NCI-H82 treated with DMSO at 0.1 percent for 48 hours (cell line): ENCODE measurements around the gene SBF1.
"Not testable (repeated sequence)": the region's sequence is repeated elsewhere in the genome, so short reads cannot be mapped to it uniquely, and the experiment has no call there.

Source experiments
- DNase-seq: peaks from one replicate; lab custom pipeline; 2025; ENCODE audit not compliant: unreplicated experiment; lab: John Stamatoyannopoulos, UW

SBF1 gene

DNA sequence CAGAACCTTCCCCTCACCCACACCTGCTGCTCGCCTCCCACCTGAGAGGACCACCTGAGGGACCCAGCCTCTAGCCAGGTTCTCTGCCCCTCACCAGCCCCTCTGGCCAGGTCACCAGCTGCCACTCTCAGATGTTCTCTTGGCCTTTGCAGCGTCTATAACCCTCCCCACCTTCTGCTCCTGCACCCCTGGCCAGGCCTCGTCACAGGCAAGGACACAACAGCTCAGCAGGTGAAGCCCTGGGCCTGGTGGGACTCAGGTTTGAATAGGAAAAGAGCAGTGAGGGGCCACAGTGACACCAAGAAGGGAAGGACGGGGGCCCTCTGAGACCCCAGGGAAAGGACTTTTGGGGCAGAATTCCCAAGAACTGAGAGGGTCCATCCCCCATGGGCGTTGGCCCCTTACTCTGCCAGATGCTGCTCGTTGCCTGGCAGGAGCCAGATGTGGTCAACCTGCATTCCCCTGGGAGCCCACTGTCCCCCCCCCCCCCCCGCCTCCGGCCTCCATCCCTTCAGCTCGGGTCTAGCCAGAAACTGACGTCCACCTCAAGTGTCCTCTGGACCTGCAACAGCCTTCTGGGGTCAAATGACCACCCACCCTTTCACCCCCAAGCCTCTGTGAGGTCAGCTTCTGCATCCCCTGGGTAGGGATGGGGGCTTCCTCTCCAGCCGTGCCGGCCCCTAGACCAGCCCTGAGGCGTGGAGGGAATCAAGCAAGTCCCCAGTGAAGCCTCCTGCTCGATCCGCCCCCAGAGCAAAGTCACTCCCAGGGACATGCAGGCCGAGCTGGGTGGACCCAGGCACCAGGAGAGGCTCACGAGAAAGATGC, 28.7 kb downstream of the SBF1 start:
- no peak for DNase-seq

DNA sequence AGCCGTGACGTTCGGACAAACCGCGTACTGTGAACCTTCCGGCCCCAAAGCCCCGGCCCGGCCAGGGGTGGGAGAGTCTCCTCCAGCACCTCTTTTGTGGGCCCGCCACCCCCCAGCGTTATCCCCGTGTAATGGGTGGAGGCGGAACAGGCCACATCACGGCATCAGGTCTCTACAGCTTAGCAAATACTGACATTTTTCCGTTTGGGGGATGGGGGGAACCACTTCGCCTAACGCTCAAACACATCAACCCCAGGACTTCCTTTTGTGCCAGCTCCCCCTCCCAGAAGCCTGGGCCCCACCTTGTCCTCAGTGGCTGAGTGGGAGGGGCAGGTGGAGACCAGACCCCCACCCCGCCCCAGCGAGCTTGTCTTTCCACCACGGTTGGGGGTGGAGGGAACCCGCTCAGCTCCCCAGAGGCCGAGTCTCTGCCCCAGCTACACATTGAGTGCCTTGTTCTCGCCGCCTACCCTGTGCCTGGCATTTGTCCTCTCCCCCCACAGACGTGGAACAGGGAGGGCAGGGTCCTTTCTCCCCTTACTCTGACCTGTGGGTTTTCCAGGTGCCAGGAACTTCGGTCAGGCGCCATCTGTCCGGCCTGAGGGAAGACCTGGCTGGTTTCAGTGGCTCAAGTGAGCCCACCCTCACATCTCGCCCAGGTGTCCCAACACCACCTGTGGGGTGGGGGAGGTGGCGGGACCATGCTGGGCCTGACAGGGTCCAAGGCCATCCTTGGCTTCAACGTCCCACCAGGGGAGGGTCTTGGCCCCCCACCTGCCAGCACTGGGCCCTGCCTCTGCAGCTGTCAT, 29.6 kb downstream of the SBF1 start:
- no peak for DNase-seq

DNA sequence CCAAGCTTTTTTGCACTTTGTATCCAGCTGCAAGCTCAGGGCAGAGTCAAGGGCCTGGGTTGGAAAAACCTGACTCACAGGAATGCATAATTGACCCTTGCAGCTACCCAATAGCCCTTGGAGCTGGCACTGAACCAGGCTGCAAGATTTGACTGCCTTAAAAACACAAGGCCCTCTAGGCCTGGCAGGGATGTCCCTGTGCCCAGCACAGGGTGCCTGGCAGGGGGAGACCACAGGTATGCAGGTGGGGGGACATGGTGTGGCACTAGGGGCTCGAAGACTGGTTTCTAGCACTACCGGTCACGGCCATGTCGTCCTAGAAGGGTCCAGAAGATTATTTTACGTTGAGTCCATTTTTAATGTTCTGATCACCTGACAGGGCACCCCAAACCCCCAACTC, 30.2 kb downstream of the SBF1 start:
- DNase-seq = no peak

DNA sequence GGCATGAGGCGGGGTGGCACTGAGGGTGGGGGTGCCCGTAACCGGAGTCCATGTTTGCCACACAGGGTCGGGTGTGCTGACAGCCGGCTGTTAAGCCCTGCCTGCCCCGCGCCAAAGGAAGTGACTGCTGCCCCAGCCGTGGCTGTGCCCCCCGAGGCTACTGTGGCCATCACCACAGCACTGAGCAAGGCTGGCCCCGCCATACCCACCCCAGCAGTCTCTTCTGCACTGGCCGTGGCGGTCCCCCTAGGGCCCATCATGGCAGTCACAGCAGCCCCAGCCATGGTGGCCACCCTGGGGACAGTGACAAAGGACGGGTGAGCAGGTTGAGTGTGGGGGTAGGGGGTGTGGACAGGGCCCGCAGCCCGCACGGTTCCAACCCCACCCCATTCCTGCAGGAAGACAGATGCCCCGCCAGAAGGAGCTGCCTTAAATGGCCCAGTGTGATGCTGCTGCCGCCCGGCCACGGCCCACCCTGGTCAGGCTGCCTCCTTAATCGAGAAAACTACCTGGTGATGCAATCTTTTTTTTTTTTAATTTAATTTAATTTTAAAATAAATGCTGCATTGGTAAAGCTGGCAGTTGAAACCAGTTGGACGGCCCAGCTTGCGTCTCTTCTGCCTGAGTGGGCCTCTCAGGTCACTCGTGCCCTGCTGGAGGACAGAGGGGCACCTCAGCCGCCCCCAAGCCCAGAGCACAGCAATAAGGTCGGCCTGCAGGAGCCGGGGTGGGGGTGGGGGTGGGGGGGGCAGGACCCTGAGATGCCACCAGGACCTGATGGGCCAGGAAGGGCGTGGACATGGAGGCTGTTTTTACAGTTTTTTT, 30.8 kb downstream of the SBF1 start:
- no peak for DNase-seq

DNA sequence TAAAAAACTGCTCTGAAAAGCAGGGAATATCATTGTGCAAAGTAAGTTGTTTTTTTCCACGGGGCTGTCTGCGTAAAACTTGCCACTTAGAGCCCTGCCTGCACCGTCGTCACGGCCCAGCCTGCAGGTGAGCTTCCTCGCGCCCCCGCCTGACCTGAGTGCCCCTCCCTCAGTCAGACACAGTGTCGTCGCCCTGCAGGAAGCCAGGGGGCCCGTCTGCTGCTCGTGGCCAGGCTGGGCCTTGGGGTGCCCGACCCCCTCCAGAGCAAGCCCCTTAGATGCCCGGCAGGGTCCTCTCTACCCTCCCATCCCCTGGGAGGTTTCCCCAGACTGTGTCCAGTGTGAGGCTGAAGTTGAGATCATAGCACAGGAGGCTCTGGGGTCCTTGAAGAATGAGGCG, 31.6 kb downstream of the SBF1 start:
- no peak for DNase-seq

DNA sequence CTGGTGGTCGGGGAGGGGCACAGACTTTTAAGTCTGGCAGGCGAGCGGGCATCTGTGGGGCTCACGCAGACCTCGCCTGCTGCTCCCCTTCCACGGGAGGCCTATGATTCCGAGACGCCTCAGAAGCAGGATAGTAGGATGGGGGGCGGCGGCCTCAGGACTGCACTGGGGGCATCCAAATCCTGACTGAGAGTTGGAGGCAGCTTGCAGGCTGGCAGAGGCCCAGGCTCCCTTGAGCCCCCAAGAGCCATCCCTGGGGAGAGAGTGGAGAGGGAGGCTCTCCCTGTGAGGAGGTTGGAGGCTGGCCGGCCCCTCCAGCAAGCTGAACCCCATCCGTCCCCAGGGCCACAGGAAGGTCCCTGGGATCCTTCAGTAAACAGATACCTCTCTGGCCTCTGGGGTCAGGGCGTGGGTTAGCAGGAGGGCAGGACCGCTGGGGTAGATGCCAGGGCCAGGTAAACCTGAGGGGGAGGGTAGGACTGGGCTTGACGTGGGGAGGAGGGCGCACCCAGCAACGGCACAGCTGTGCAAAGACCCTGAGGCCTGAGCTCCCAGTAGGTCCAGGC, 33.3 kb downstream of the SBF1 start:
- DNase-seq = no peak

DNA sequence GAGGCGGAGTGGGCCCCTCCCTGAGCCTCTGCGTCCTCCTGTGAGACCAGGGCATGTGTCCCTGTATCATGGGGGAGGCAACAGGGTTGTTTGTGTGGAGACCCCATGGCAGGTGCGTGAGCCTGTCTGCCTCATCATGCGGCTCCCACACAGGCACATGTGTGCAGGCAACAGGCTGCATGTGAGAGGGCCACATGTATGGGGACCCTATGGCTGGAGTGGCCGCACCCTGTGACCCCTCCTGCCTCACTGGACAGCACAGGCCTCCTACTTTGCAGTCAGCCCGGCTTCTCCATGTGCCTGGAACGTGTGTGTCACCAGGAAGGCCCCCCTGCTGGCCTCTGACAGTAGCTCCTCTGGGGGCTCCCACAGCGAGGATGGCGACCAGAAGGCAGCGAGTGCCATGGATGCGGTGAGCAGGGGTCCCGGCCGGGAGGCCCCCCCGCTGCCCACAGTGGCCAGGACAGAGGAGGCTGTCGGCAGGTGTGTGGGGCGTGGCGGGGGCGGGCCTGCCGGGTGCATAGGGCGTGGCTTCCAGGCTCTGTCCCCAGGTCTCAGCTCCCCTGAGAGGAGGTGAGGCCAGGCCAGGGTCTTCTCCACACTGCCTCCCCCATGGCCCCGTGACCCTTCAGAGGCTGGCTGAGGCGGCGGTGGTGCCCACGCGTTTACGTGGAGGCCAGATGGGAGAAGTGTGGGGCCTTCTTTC, 34.1 kb downstream of the SBF1 start:
- DNase-seq = no peak

DNA sequence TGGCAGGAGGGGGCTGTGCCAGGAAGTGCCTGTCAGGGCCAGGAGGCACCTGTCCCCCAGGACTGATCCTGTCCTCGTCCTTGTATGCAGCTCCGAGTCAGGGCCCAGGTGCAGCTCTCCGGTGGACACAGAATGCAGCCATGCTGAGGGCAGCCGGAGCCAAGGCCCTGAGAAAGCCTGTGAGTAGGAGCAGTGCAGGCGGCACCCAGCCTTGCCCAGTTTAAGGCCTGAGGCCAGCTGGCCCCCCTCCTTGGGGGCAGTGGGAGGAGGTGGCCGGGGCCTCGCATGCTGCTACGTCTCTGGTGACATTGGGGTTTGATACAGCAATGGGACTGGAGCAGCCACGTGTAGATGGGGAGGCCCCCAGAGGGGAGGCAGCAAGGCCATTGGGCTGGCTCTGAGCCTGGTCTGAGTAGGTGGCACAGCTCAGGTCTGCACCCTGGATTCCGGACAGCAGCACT, 34.9 kb downstream of the SBF1 start:
- no peak for DNase-seq

DNA sequence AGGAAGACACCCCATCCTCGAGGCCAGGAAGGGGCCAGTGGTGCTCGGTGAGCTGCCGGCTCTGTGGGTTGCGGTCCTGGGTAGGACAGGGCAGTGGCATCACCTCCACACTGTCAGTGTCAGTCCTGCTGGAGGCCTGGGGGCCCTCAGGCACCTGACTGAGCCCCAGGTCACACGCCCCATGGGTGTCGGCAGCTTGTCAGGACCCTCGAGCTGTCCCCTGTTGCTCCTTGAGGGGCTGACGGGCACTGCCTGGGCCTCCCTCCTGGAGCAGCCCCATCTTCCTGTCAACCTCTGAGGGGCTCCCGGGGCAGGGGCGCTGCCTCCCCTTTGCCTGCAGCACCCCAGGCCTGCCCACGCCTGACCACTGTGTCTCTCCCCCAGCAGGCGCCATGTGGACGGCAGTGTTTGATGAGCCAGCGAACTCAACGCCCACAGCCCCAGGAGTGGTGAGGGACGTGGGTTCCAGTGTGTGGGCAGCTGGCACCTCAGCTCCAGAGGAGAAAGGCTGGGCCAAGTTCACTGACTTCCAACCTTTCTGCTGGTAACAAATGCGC, 35.4 kb downstream of the SBF1 start:
- no peak for DNase-seq

DNA sequence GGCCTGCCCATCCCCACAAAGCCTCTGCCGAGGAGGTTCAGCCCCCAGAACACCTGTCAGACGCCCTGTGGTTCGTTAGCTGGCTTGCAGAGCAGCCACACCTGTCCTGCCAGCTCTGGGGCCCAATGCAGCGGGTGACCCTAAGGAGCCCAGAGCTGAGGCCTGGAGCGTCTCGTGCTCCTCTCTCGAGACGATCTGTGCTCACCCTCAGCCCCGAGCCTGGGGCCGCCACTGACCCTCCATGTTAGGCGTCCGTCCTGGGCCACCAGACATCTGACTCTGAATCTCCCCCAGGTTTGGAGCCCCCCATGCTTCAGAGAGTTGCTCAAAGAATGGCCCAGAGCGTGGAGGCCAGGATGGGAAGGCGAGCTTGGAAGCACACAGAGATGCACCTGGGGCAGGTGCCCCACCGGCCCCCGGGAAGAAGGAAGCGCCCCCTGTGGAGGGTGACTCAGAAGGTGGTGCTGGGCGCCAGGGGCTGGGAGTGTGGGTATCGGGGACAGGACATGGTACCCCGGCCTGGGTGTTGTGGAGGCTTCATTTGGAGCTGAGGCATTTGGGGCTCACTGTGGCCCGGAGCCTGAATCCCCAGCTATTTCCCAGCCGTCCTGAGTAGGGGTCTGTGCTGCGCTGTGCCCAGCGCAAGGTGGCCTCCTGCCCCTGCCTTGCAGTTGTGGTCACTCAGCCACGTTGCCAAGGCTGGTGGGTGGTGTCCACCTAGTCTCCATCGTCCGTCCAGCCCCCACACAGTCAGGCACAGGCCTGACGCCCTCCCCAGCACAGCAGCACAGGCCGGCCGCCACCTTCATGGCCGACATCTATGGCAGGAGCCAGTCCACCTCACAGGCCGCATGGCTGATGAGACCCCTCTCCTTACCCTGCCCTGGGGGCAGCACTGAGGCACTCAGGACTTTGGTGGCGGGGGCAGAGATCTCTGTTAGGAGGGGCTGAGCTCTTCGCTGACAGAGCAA, 36.2 kb downstream of the SBF1 start:
- no peak for DNase-seq

DNA sequence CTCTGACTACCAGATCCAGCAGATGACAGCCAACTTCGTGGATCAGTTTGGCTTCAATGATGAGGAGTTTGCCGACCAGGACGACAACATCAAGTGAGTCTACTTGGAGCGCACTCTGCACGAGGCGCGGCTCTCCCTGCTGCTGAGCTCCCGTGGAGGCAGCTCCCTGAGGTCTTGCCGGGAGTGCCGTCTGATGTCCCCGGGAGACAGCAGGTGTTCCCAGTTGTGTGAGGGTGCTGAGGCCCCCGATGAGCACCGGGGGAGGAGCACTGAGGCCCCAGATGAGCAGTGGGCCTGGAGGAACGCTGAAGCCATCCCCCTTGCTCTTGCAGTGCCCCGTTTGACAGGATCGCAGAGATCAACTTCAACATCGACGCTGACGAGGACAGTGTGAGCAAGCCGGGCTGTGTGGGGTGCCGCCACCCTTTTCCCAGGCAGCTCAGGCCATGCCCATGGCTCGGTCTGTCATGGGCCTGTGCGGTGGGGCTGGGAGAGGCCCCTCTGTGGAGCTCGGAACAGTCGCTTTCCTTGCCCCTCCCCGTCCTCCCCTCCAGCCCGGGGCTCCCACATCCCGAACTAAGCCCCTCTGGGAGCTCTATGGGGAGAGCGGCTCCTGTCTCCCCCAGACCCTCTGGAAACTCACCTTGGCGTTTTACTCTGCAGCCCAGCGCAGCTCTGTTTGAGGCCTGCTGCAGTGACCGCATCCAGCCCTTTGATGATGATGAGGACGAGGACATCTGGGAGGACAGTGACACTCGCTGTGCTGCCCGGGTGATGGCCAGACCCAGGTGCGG, 37.1 kb downstream of the SBF1 start:
- no peak for DNase-seq

DNA sequence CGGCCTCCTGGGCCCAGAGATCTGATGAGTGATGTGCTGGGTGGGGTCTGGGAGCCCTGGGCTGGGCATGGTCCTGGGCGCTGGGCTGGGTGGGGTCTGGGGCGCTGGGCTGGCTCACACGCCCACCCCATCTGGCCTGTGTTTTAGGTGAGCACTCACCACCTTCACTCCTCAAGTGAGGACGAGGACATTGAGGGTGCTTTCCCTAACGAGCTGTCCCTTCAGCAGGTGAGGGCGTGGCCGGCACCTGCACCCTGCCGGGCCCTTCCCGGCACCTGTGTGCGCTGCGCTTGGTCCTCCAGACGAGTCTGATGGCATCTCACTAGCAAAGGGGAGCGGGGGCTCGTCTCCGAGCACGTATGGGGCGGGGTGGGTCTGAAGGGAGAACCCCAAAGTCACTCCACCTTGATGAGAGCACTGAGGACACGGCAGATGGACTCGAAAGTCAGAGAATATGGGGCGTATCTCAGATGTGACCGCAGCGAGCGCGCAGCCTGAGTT, 37.9 kb downstream of the SBF1 start:
- no peak for DNase-seq

DNA sequence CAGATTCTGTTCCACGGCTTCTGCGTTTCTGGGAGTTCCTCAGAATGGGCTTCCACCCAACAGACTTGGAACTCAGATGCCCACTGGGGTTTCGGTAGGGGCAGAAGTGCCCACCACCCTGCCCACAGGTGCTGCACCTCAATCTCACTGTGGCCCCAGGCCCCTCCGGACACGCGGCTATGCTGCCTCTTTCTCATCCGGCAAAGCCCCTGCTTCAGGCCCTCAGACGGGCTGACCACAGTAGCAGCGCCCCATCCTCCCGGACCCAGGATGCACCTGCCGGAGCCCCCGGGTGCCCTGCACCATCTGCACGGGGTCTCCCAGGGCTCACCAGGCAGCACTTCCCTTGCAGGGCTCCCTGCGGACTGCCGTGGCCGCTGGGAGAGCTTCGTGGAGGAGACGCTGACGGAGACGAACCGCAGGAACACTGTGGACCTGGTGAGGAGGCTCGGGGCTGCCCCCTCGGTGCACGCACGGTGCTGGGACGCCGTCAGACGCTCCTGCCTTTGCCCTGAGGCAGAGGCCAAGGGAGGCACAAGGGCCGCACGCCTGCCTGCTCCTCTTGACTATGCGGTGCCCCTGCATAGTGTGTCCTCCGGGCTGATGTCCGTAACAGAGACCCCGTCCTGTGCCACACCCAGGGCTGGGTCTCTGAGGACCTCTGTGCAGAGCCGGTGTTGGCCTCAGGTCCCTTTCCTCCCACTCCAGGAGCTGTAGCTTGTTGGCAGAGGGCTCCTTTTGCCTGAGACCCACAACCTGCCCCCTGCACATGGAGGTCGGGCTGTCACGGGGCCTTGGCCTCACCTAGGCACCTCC, 38.6 kb downstream of the SBF1 start:
- DNase-seq = no peak

DNA sequence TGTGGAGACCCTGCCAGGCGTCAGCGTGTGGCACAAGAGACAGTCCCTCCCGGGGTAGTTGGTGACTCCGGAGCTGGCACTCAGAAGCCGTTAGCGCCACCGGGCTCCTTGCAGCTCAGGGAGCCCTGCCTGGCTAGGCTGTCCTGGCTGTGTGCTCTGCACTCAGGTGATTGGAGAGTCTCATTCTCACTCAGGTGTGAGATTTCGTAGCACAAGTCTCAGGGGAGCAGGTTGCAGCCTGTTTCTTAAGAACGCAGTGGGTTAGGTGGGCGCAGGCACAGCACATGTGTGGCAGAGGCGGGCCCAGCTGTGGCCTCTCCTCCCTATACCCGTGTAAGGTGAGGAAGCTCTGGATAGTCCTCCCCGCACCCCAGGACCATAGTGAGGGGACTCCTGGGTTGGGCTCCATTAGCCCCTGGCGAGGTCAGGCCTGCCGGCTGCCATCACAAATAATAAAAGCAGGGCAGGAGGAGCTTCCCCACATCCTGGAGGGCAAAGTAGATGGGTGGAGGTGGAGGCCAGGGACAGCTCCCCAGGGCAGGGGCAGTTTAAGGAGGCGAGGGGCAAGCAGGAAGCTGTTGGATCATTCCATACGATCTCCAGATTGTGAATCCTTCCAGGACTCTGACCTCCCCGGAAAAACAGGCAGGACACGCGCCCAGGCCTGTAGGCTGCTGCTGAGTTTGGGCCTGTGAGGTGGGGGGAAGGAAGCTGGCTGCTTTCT, 39.4 kb downstream of the SBF1 start:
- DNase-seq = no peak

DNA sequence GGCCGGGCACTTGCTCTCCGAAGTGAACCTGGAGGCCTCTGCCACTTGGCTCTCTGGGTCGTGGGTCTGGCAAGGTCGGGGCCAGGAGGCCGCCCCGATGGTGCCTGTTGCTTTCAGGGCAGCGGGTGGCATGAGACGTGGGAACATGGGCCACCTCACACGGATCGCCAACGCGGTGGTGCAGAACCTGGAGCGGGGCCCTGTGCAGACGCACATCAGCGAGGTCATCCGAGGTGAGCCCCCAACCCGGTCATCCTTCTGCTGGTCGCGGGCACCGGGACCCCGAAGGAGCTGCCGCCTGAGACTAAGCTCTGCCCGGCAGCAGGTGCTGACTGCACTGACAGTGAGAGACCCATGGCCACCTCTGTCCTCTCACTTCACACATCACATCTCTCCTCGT, 40.0 kb downstream of the SBF1 start:
- no peak for DNase-seq

DNA sequence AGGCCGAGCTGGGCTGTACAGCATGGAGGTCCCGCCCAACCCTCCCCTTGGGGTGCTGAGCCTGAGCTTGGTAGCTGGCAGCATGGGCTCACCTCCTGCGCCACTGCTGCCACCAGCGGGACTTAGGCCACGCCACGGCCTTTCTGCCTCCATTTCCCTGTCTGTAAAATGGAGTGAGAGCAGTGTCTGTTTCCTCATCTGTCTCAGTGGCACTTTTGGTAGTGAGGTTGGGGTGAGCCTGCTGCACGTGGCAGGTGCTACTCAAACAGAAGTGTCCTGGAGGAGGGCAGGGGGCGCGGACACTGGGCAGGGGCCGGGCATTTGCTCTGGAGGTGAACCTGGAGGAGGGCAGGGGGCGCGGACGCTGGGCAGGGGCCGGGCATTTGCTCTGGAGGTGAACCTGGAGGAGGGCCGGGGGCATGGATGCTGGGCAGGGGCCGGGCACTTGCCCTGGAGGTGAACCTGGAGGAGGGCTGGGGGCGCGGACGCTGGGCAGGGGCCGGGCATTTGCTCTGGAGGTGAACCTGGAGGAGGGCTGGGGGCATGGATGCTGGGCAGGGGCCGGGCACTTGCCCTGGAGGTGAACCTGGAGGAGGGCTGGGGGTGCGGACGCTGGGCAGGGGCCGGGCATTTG, 41.8 kb downstream of the SBF1 start:
- not testable (repeated sequence) for DNase-seq
